Neural progenitor cell (in vitro differentiated cells): Measurements from ENCODE around the gene MEOX1. TPM values are rescaled to one million over a fixed set of nuclear protein-coding genes. Genes with fewer than 3 reads are reported as not detected.

Experiments
- DNase-seq: peaks from one replicate; pipeline ENCODE4 v3.0.0-alpha.2; 2016; ENCODE audit warnings: low spot score
- H2AFZ ChIP-seq: fragments of 200-600 bp; sonication (generic); replicated peaks from 2 replicates; pipeline ENCODE4 v1.6.1; 2016; ENCODE audit warnings: antibody characterized with exemption
- H3F3A ChIP-seq: fragments of 200-600 bp; sonication (generic); 2 replicates; pipeline ENCODE4 v1.6.1; 2016; ENCODE audit warnings: antibody characterized with exemption, low read depth
- H3K27ac ChIP-seq: fragments of 200-600 bp; sonication (generic); 2 replicates; pipeline ENCODE4 v1.5.1; 2016; ENCODE audit warnings: mild to moderate bottlenecking
- H3K27me3 ChIP-seq: fragments of 200-600 bp; sonication (generic); 2 replicates; pipeline ENCODE4 v1.6.1; 2016; ENCODE audit warnings: mild to moderate bottlenecking, moderate library complexity
- H3K36me3 ChIP-seq: fragments of 200-600 bp; sonication (generic); 2 replicates; pipeline ENCODE4 v1.5.1; 2016
- H3K4me1 ChIP-seq: fragments of 200-600 bp; sonication (generic); 2 replicates; pipeline ENCODE4 v1.6.1; 2016; ENCODE audit warnings: mixed run types
- H3K4me2 ChIP-seq: fragments of 200-600 bp; sonication (generic); 2 replicates; pipeline ENCODE4 v1.6.1; 2016
- H3K4me3 ChIP-seq: fragments of 200-600 bp; sonication (generic); 2 replicates; pipeline ENCODE4 v1.5.1; 2016
- H3K79me2 ChIP-seq: fragments of 200-600 bp; sonication (generic); 2 replicates; pipeline ENCODE4 v1.6.1; 2016; ENCODE audit warnings: low read depth
- H3K9ac ChIP-seq: fragments of 200-600 bp; sonication (generic); 2 replicates; pipeline ENCODE4 v1.6.1; 2016
- H3K9me3 ChIP-seq: fragments of 200-600 bp; sonication (generic); 2 replicates; pipeline ENCODE4 v1.5.1; 2016; ENCODE audit warnings: low read depth
- H4K20me1 ChIP-seq: fragments of 200-600 bp; sonication (generic); 2 replicates; pipeline ENCODE4 v1.6.1; 2016; ENCODE audit warnings: low read depth
- H3K27ac Mint-ChIP-seq: 3 replicates; pipeline ENCODE4 v1.8.0; 2021; ENCODE audit warnings: mixed read lengths
- H3K27me3 Mint-ChIP-seq: 2 replicates; pipeline ENCODE4 v1.8.0; 2022; ENCODE audit warnings: low read depth, mild to moderate bottlenecking, inconsistent platforms, moderate library complexity, mixed read lengths; ENCODE audit not compliant: insufficient read depth
- H3K36me3 Mint-ChIP-seq: 3 replicates; pipeline ENCODE4 v1.8.0; 2021; ENCODE audit warnings: mixed read lengths
- H3K4me1 Mint-ChIP-seq: 3 replicates; pipeline ENCODE4 v1.8.0; 2021; ENCODE audit warnings: mixed read lengths
- H3K4me3 Mint-ChIP-seq: 3 replicates; pipeline ENCODE4 v1.8.0; 2021; ENCODE audit warnings: mild to moderate bottlenecking, moderate library complexity, mixed read lengths
- H3K9me3 Mint-ChIP-seq: 3 replicates; pipeline ENCODE4 v1.8.0; 2020; ENCODE audit warnings: mixed read lengths
- EZH2 ChIP-seq: fragments of 200-600 bp; sonication (generic); IDR thresholded peaks from 2 replicates; pipeline ENCODE4 v1.6.1; 2017; ENCODE audit warnings: antibody characterized with exemption, mild to moderate bottlenecking, moderate library complexity
- EZH2phosphoT487 ChIP-seq: fragments of 200-600 bp; sonication (generic); IDR thresholded peaks from 2 replicates; pipeline ENCODE4 v1.6.1; 2017; ENCODE audit warnings: antibody characterized with exemption
- total RNA-seq: library from RNA; depleted of rRNA; stranded (reverse); fragments of >200 nt; gene quantifications from 2 replicates; pipeline ENCODE4 v1.2.3, GENCODE V29; 2015; ENCODE audit warnings: low replicate concordance
- TF ChIP-seq, protein P1 (sequence below): fragments of 200-600 bp; sonication (generic); IDR thresholded peaks from 2 replicates; pipeline ENCODE4 v1.5.1; 2017; ENCODE audit warnings: antibody characterized with exemption, mild to moderate bottlenecking

The MEOX1 gene
- total RNA-seq, 1 donor from 2014 or later, result not detected

DNA sequence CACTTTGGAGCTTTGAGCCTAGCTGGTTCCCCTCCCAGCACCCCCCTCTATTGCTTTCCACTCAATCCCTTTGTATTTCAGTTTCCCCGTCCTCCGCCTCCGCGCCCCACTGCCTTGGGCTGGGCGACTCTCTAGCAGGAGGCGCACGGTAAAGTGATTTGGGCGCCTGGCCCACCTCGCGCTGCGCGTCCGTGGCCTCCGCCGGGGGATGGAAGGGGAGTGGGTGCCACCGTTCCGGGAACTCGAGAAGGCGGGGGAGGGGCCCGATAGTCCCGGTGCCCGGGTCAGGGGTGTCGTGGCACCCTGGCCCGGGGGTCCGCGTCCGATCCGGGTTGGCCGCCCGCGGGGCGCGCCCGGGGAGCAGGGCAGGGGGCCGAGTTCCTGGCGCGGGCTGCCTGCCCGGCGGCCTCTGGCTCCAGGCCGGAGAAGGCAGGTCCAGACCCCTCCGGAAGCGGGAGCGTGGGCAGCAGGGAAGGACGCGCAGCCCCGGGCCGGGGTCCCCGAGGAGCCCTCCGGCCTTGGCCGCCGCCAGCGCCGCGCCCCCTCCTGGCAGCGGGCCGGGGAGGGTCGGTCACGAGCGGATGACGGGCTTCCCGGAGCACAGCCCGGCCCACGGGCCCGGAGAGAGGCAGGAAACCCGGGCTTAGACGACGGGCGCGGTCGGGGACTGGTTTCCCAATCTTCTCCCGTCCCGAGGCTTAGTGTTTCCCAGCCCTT lies 15.8 kb downstream of the MEOX1 start:
- Histone ChIP-seq H3K4me3 (peak overlapping the region; percentile 39), H3K27ac (no peak overlapping the region), H3K4me2 (peak overlapping the region; percentile 77), H3K27me3 (peaks cover 27% of the 10 kb centered on the region), H3K79me2 (no peaks in the 10 kb centered on the region), H3K4me1 (no peaks in the 10 kb centered on the region), H4K20me1 (no peaks in the 10 kb centered on the region), H3K9ac (no peak overlapping the region), H3K9me3 (no peaks in the 10 kb centered on the region), H3F3A (no peaks in the 10 kb centered on the region), H3K36me3 (no peaks in the 10 kb centered on the region), H2AFZ (peak overlapping the region; percentile 59)
- peaks cover 2% of the 10 kb centered on the region for H3K27me3 Mint-ChIP-seq
- DNase-seq, result peak; percentile 49
- TF ChIP-seq, protein P1, sequence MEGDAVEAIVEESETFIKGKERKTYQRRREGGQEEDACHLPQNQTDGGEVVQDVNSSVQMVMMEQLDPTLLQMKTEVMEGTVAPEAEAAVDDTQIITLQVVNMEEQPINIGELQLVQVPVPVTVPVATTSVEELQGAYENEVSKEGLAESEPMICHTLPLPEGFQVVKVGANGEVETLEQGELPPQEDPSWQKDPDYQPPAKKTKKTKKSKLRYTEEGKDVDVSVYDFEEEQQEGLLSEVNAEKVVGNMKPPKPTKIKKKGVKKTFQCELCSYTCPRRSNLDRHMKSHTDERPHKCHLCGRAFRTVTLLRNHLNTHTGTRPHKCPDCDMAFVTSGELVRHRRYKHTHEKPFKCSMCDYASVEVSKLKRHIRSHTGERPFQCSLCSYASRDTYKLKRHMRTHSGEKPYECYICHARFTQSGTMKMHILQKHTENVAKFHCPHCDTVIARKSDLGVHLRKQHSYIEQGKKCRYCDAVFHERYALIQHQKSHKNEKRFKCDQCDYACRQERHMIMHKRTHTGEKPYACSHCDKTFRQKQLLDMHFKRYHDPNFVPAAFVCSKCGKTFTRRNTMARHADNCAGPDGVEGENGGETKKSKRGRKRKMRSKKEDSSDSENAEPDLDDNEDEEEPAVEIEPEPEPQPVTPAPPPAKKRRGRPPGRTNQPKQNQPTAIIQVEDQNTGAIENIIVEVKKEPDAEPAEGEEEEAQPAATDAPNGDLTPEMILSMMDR, result peak; percentile 48
- no peak for TF ChIP-seq EZH2phosphoT487
- TF ChIP-seq EZH2, result peak; percentile 29
- H3K4me3 Mint-ChIP-seq, result no peak overlapping the region
- peaks cover 24% of the 10 kb centered on the region for H3K4me1 Mint-ChIP-seq
- peaks cover 2% of the 10 kb centered on the region for H3K9me3 Mint-ChIP-seq
- H3K36me3 Mint-ChIP-seq, result no peaks in the 10 kb centered on the region
- no peak overlapping the region for H3K27ac Mint-ChIP-seq

DNA sequence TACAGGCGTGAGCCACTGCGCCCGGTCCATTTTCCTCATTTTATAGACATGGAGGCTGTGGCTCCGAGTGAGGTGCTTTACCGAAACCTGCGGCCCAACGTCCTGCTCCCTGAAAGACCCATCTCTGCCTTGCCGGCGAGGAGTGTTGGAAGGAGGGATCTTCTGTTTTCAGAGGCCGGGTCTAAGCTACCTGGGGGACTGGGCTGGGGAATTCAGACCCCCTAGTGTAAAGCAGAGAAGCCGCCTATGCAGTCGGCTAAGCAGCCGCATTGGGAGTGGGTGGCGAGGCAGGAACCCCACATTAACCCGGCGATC lies 16.3 kb downstream of the MEOX1 start:
- Mint-ChIP-seq H3K27me3 (peaks cover 2% of the 10 kb centered on the region), H3K4me1 (peaks cover 24% of the 10 kb centered on the region), H3K27ac (no peak overlapping the region), H3K9me3 (peaks cover 2% of the 10 kb centered on the region), H3K4me3 (no peak overlapping the region), H3K36me3 (no peaks in the 10 kb centered on the region)
- Histone ChIP-seq H3F3A (no peaks in the 10 kb centered on the region), H3K36me3 (no peaks in the 10 kb centered on the region), H3K27ac (no peak overlapping the region), H2AFZ (peak overlapping the region; percentile 59), H3K27me3 (peaks cover 27% of the 10 kb centered on the region), H3K79me2 (no peaks in the 10 kb centered on the region), H4K20me1 (no peaks in the 10 kb centered on the region), H3K9ac (no peak overlapping the region), H3K4me3 (no peak overlapping the region), H3K4me1 (no peaks in the 10 kb centered on the region), H3K9me3 (no peaks in the 10 kb centered on the region), H3K4me2 (peak overlapping the region; percentile 77)
- TF ChIP-seq EZH2phosphoT487 (no peak), EZH2 (no peak)
- TF ChIP-seq, protein P1, result no peak
- no peak for DNase-seq

DNA sequence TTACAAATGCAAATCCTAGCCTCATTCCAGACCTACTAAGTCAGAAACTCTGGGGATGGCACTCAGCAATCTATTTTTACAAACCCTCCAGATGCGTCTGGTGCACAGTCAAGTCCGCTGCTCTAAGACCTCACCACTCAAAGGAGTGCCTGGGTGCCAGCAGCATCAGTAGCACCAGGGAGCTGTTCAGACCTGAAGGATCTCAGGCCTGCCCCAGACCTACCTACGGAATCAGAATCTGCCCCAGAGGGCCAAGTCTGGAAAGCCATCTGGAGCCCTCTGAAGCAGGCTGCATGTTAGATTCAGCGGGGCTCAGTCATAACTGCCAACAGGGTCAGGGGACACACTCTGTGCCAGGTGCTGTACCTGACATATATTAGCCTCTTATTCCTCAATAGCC lies 17.6 kb downstream of the MEOX1 start:
- H2AFZ ChIP-seq, result no peak overlapping the region
- no peaks in the 10 kb centered on the region for H3K36me3 ChIP-seq
- DNase-seq, result no peak
- H4K20me1 ChIP-seq, result no peaks in the 10 kb centered on the region
- H3K4me3 ChIP-seq, result no peak overlapping the region
- H3K9ac ChIP-seq, result no peak overlapping the region
- Mint-ChIP-seq H3K36me3 (no peaks in the 10 kb centered on the region), H3K9me3 (peaks cover 2% of the 10 kb centered on the region), H3K27ac (no peak overlapping the region), H3K4me3 (no peak overlapping the region), H3K4me1 (peaks cover 20% of the 10 kb centered on the region), H3K27me3 (peaks cover 2% of the 10 kb centered on the region)
- TF ChIP-seq EZH2 (no peak), EZH2phosphoT487 (no peak)
- TF ChIP-seq, protein P1, result no peak
- no peaks in the 10 kb centered on the region for H3K4me1 ChIP-seq
- no peak overlapping the region for H3K27ac ChIP-seq
- H3K4me2 ChIP-seq, result no peak overlapping the region
- no peaks in the 10 kb centered on the region for H3F3A ChIP-seq
- H3K79me2 ChIP-seq, result no peaks in the 10 kb centered on the region
- peaks cover 27% of the 10 kb centered on the region for H3K27me3 ChIP-seq
- no peaks in the 10 kb centered on the region for H3K9me3 ChIP-seq
